ENCODE measurements around the gene BEST4.

DNA sequence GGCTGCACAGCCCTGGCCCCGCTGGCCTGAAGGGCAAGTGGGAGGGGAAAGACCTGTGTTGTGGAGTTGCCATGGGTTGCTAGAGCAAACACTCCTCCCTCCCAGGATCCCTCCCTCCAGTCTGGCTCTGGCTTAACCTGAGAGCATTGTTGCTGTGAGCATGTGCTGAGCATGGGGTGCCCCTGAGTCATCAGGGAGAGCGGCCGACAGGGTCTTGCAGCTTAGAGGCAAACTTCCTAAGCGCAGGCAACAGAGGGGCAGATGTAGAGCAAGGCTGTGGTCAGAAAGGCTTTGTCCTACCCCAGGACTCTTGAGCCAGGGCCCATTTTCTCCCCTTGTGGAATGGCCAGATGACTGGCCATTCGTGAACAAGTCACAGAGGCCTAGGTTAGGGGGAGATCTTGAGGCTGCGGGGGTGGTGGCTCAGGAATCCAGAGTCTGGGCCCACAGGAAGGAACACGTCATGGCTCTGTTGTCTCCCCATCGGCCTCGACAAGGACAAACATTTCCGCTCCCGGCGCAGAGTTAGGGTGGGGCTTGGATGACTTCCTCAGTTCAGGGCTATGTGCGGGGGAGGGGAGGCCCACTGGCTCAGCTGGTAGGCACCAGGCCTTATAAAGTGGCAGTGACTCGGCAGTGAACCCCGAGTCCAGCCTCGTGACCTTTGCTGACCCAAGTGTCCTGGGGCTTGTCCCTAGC, 19.5 kb upstream of the BEST4 start:
- TF ChIP-seq, protein P1, sequence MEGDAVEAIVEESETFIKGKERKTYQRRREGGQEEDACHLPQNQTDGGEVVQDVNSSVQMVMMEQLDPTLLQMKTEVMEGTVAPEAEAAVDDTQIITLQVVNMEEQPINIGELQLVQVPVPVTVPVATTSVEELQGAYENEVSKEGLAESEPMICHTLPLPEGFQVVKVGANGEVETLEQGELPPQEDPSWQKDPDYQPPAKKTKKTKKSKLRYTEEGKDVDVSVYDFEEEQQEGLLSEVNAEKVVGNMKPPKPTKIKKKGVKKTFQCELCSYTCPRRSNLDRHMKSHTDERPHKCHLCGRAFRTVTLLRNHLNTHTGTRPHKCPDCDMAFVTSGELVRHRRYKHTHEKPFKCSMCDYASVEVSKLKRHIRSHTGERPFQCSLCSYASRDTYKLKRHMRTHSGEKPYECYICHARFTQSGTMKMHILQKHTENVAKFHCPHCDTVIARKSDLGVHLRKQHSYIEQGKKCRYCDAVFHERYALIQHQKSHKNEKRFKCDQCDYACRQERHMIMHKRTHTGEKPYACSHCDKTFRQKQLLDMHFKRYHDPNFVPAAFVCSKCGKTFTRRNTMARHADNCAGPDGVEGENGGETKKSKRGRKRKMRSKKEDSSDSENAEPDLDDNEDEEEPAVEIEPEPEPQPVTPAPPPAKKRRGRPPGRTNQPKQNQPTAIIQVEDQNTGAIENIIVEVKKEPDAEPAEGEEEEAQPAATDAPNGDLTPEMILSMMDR (IDR thresholded peaks at IDR 0.05; ENCODE audit: extremely low read depth in 1 of 2, insufficient read depth in 1 of 2, low read depth in 1 of 2, low read length in 2 of 2) = no peak
- peak; percentile 86 for TF ChIP-seq MYC (IDR thresholded peaks at IDR 0.05; ENCODE audit: low read depth, low read length)
- TF ChIP-seq POLR2AphosphoS5 (IDR thresholded peaks at IDR 0.05; ENCODE audit: insufficient read depth, low read depth, low read length) = peak; percentile 98

All from endothelial cell of umbilical vein (primary cell).